Measurements from ENCODE around the gene KMT5C.

DNA sequence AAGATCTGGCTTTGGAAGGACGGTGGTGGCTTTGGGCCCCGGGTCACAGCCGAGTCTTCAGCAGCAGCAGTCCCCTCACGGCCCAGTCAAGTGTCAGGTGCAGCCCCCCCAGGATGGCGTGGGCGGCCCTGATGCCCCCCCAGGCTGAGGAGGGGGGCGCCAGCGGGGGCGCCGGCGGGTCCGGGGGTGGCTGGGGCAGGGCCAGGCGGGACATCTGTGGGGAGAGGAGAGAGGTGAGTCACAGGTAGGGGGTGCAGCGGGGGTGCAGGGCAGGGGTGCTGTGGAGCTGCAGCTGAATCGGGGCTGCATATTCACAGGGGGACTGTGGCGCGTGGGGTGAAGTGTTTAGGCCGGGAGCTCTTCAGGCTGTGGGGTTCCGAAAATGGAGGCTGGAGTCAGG lies 26.3 kb downstream of the KMT5C start:
- TF ChIP-seq ZNF274 (IDR thresholded peaks at IDR 0.05; ENCODE audit: low read depth, low read length): no peak
- no peak for TF ChIP-seq SUZ12 (IDR thresholded peaks at IDR 0.05; ENCODE audit: extremely low read depth, insufficient read depth, insufficient read length)
- no peak for TF ChIP-seq YY1 (IDR thresholded peaks at IDR 0.05; ENCODE audit: insufficient read depth, insufficient read length)

Measured in NT2/D1 (cell line).